Panc1 (cell line): ENCODE data around the gene RNU11.

Experiments used
- CTCF ChIP-seq: fragments of 450-650 bp; IDR thresholded peaks from 2 replicates; pipeline ENCODE4 v1.5.1; 2017; ENCODE audit warnings: mild to moderate bottlenecking
- POLR2AphosphoS5 ChIP-seq: IDR thresholded peaks from 2 replicates; pipeline ENCODE4 v1.6.1; 2012; ENCODE audit warnings: mild to moderate bottlenecking, low read depth, low read length, moderate library complexity
- REST ChIP-seq, 2 experiments: IDR thresholded peaks; 2 replicates each; pipeline ENCODE4 v1.6.1; 2011 to 2012; ENCODE audit warnings: low read depth in 2 of 2, control low read depth in 1 of 2, low read length in 1 of 2, mild to moderate bottlenecking in 1 of 2, moderate library complexity in 1 of 2; ENCODE audit not compliant: insufficient read depth in 1 of 2
- SIN3A ChIP-seq: IDR thresholded peaks from 2 replicates; pipeline ENCODE4 v1.6.1; 2012; ENCODE audit warnings: low read depth, mild to moderate bottlenecking, low read length, moderate library complexity, borderline replicate concordance; ENCODE audit not compliant: insufficient read depth
- TCF7L2 ChIP-seq: IDR thresholded peaks from 2 replicates; pipeline ENCODE4 v1.6.1; 2011; ENCODE audit warnings: mild to moderate bottlenecking, low read depth, low read length, inconsistent platforms

- TF ChIP-seq CTCF = no peak
- TF ChIP-seq POLR2AphosphoS5 = no peak
- no peak for TF ChIP-seq TCF7L2
- TF ChIP-seq SIN3A = no peak
- no peak for TF ChIP-seq REST (IDR thresholded peaks at IDR 0.05; ENCODE audit: insufficient read depth in 1 of 2, low read depth in 2 of 2, low read length in 1 of 2)
These were observed 2.4 kb upstream of the RNU11 start for GRCh38 chr1:28646040-28646439.
